Thyroid gland (tissue), 4 donors: ENCODE results near the gene ACOX3.

ENCODE experiments used
- POLR2A ChIP-seq, 2 donors: fragments of 450-650 bp; IDR thresholded peaks; one replicate each; pipeline ENCODE4 v1.6.1; 2017; ENCODE audit warnings: antibody characterized with exemption in 2 of 2, mild to moderate bottlenecking in 2 of 2, moderate library complexity in 1 of 2
- TF ChIP-seq, protein P1 (sequence below), 6 experiments: fragments of 200-600 bp in 3 of 6; fragments of 450-650 bp in 3 of 6; sonication (generic) in 3 of 6; IDR thresholded peaks; one replicate each; pipeline ENCODE4 v1.5.1; 2016 to 2019; ENCODE audit warnings: antibody characterized with exemption in 6 of 6, mild to moderate bottlenecking in 2 of 6, inconsistent platforms in 1 of 6, moderate library complexity in 1 of 6

GRCh38 chr4:8407316-8407715 is 33.2 kb downstream of the ACOX3 start:
- TF ChIP-seq, protein P1, sequence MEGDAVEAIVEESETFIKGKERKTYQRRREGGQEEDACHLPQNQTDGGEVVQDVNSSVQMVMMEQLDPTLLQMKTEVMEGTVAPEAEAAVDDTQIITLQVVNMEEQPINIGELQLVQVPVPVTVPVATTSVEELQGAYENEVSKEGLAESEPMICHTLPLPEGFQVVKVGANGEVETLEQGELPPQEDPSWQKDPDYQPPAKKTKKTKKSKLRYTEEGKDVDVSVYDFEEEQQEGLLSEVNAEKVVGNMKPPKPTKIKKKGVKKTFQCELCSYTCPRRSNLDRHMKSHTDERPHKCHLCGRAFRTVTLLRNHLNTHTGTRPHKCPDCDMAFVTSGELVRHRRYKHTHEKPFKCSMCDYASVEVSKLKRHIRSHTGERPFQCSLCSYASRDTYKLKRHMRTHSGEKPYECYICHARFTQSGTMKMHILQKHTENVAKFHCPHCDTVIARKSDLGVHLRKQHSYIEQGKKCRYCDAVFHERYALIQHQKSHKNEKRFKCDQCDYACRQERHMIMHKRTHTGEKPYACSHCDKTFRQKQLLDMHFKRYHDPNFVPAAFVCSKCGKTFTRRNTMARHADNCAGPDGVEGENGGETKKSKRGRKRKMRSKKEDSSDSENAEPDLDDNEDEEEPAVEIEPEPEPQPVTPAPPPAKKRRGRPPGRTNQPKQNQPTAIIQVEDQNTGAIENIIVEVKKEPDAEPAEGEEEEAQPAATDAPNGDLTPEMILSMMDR (IDR thresholded peaks at IDR 0.05), result no peak
- no peak for TF ChIP-seq POLR2A (IDR thresholded peaks at IDR 0.05)
